Loucy (cell line): ENCODE data around the gene PKM.

Experiments
- CTCF ChIP-seq: fragments of 200-600 bp; sonication (generic); conservative IDR thresholded peaks from 2 replicates; pipeline ENCODE4 v1.5.1; 2014; ENCODE audit warnings: mild to moderate bottlenecking, antibody characterized with exemption, low read length
- EZH2phosphoT487 ChIP-seq: fragments of 200-600 bp; IDR thresholded peaks from 2 replicates; pipeline ENCODE4 v1.6.1; 2018; ENCODE audit warnings: antibody characterized with exemption, mild to moderate bottlenecking, moderate library complexity, borderline replicate concordance

- TF ChIP-seq CTCF (no peak), EZH2phosphoT487 (no peak)
These were observed 6.3 kb upstream of the PKM start for GRCh38 chr15:72237029-72237852.
